ENCODE data around the gene MUTYH. TPM values are rescaled to one million over a fixed set of nuclear protein-coding genes. Genes with fewer than 3 reads are reported as not detected.
"Not testable (repeated sequence)": the region's sequence is repeated elsewhere in the genome, so short reads cannot be mapped to it uniquely, and the experiment has no call there.

MUTYH gene
- total RNA-seq, 4 donors from 2014 or later = 10.0 to 22.1 (median 14.9) TPM

DNA sequence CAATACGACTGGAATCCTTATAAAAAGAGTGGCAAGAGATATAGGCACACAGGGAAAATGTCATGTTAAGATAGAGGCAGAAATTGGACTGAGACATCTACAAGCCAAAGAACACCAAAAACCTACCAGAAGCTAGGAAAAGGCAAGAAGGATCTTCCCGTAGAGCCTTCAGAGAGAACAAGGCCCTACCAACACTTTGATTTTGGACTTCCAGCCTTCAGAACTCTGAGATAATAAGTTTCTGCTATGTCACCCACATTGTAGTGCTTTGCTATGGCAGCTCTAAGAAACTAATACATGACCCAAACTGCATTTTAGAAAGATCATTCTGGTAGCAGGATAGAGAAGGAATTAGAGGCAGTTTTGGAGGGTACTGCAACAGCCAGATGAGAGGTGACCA is 24.1 kb upstream of the MUTYH start:
- Histone ChIP-seq H3K36me3 (no peaks in the 10 kb centered on the region), H3K27ac (replicated peaks in 1 of 4) (no peak overlapping the region), H3K4me3 (no peak overlapping the region), H3K27me3 (no peaks in the 10 kb centered on the region), H3K9me3 (no peaks in the 10 kb centered on the region), H3K4me1 (peaks cover 12 to 26% (median 22%) of the 10 kb centered on the region in 4 donors)
- TF ChIP-seq, protein P1, sequence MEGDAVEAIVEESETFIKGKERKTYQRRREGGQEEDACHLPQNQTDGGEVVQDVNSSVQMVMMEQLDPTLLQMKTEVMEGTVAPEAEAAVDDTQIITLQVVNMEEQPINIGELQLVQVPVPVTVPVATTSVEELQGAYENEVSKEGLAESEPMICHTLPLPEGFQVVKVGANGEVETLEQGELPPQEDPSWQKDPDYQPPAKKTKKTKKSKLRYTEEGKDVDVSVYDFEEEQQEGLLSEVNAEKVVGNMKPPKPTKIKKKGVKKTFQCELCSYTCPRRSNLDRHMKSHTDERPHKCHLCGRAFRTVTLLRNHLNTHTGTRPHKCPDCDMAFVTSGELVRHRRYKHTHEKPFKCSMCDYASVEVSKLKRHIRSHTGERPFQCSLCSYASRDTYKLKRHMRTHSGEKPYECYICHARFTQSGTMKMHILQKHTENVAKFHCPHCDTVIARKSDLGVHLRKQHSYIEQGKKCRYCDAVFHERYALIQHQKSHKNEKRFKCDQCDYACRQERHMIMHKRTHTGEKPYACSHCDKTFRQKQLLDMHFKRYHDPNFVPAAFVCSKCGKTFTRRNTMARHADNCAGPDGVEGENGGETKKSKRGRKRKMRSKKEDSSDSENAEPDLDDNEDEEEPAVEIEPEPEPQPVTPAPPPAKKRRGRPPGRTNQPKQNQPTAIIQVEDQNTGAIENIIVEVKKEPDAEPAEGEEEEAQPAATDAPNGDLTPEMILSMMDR (IDR thresholded peaks at IDR 0.05) = no peak
- TF ChIP-seq POLR2A (IDR thresholded peaks at IDR 0.05; ENCODE audit: low read depth) = no peak
- TF ChIP-seq EP300 (IDR thresholded peaks at IDR 0.05) = no peak
- no peak for TF ChIP-seq POLR2AphosphoS5 (IDR thresholded peaks at IDR 0.05)
- WGBS = 94% methylated on average over 2 of the region's 2 CpGs
- no peak for DNase-seq (ENCODE audit: extremely low spot score)
- intact Hi-C loops (cut with DNase I) = no loop called here

DNA sequence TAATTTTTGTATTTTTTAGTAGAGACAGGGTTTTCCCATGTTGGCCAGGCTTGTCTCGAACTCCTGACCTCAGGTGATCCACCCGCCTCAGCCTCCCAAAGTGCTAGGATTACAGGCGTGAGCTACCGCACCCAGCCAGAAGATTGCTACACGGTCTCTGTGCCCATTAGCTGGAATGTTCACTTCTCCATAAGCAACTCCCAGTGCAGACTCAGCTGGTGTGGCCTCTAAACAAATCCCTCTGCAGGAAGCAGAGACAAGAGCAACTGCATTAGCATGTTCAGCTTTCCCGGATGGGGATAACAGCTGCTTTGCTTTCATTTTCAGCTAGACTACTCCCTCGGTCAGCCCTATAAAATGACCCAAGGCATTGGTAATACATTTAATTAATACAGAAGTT is 20.7 kb upstream of the MUTYH start:
- peak; percentile 41 to 58 for TF ChIP-seq POLR2AphosphoS5 (IDR thresholded peaks at IDR 0.05)
- TF ChIP-seq, protein P1 (IDR thresholded peaks at IDR 0.05) = peak in 1 of 3 experiments; percentile 21
- DNase-seq (ENCODE audit: extremely low spot score); H3K9me3 ChIP-seq; H3K36me3 ChIP-seq; H3K27me3 ChIP-seq: not testable (repeated sequence)
- WGBS = 27% methylated on average over 5 of the region's 7 CpGs
- intact Hi-C loops (cut with DNase I) = loop anchor here (2.0 kb wide), 1 partner anchor 132 kb away; no protein-coding TSS in a partner anchor
- peak overlapping the region; percentile 6 to 38 (median 20) for H3K4me3 ChIP-seq
- H3K27ac ChIP-seq (replicated peaks in 1 of 4) = peak overlapping the region; percentile 58 to 74 (median 70)
- peaks cover 12 to 26% (median 22%) of the 10 kb centered on the region in 4 donors for H3K4me1 ChIP-seq

DNA sequence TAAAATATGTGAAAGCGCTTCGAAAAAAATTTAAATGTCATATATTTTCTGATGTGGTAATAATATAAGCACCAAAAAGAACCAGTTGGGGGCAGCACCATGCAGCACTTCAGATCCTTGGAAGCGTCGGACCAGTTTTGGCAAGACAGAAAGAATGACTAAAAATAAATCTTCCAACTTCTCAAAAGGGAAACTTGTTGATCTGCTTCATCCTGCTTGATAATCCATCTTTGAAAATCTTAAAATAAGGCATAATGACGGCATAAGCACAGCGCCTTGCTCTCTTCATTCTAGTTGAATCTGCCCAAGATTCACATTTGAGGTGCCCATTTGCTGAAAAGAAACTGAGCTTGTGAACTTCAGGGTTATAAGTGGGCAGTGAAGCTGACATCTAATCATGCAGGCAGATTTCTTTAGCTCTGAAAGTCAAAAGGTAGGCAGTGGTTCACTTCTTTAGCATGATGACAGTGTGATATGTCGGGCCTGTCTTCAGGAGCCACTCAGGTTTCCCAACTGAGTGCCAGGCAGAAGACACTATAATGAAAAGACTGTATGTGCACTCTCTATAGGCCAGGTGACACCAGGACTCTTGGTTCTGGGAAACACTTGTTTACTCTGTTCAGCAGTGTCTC is 19.8 kb upstream of the MUTYH start:
- no peaks in the 10 kb centered on the region for H3K36me3 ChIP-seq
- no peaks in the 10 kb centered on the region for H3K27me3 ChIP-seq
- intact Hi-C loops (cut with DNase I) = loop anchor here (2.0 kb wide), 2 partner anchors 133 to 211 kb away; no protein-coding TSS in a partner anchor
- 15% methylated on average over 7 of the region's 7 CpGs for WGBS
- H3K4me3 ChIP-seq = peak overlapping the region in 2 of 4 donors; percentile 10 to 15
- no peaks in the 10 kb centered on the region for H3K9me3 ChIP-seq
- peaks cover 12 to 26% (median 22%) of the 10 kb centered on the region in 4 donors for H3K4me1 ChIP-seq
- H3K27ac ChIP-seq (replicated peaks in 1 of 4) = peak overlapping the region; percentile 58 to 74 (median 70)
- TF ChIP-seq POLR2A (IDR thresholded peaks at IDR 0.05; ENCODE audit: low read depth) = no peak
- TF ChIP-seq, protein P1 (IDR thresholded peaks at IDR 0.05) = peak; percentile 73 to 83 (median 76)
- no peak for TF ChIP-seq POLR2AphosphoS5 (IDR thresholded peaks at IDR 0.05)
- DNase-seq (ENCODE audit: extremely low spot score) = no peak

DNA sequence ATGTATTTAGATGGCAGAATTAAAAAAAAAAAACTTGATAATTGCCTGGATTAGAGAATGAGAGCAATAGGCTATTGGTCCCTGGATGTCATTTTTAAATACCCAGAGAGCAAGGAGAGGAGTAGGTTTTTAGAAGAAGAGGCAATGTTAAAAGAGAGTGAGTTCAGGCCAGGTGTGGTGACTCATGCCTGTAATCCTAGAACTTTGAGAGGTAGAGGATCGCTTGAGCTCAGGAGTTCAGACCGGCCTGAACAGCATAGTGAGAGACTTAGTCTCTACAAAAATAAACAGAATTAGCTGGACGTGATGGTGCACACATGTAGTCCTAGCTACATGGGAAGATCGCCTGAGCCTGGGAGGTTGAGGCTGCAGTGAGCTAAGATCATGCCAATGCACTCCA is 15.9 kb upstream of the MUTYH start:
- Histone ChIP-seq H3K4me1 (peaks cover 12 to 19% (median 18%) of the 10 kb centered on the region in 4 donors), H3K4me3 (no peak overlapping the region), H3K36me3 (no peaks in the 10 kb centered on the region), H3K27me3 (no peaks in the 10 kb centered on the region), H3K27ac (replicated peaks in 1 of 4) (no peak overlapping the region), H3K9me3 (no peaks in the 10 kb centered on the region)
- DNase-seq (ENCODE audit: extremely low spot score) = no peak
- TF ChIP-seq, protein P1 (IDR thresholded peaks at IDR 0.05) = no peak
- no peak for TF ChIP-seq POLR2AphosphoS5 (IDR thresholded peaks at IDR 0.05)
- intact Hi-C loops (cut with DNase I) = no loop called here
- WGBS = 65% methylated on average over 4 of the region's 4 CpGs

DNA sequence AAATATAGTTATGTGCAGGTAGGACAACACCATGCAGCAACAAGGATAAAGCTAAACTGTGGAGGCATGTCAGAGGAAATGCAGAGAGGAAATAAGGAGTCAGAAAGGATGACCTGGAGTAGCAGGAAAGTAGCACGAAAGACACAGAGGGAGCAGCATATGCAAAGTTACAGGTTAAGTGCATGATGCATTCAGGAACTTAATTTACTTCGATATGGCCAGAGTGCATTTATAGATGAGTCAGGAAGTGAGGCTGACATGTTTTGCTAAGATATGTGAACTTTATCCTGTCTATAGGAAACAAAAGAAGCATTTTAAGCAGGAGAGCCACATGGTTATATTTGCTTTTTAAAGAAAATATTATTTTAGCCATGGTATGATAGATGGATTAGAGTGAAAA is 15.4 kb upstream of the MUTYH start:
- Histone ChIP-seq H3K27me3 (no peaks in the 10 kb centered on the region), H3K9me3 (no peaks in the 10 kb centered on the region), H3K27ac (replicated peaks in 1 of 4) (no peak overlapping the region), H3K4me1 (peaks cover 8 to 14% (median 13%) of the 10 kb centered on the region in 4 donors), H3K36me3 (no peaks in the 10 kb centered on the region), H3K4me3 (no peak overlapping the region)
- no peak for DNase-seq (ENCODE audit: extremely low spot score)
- TF ChIP-seq POLR2AphosphoS5 (IDR thresholded peaks at IDR 0.05) (no peak), EP300 (IDR thresholded peaks at IDR 0.05) (no peak), POLR2A (IDR thresholded peaks at IDR 0.05; ENCODE audit: low read depth) (no peak)
- TF ChIP-seq, protein P1 (IDR thresholded peaks at IDR 0.05) = no peak
- intact Hi-C loops (cut with DNase I) = no loop called here
- 42% methylated on average over 2 of the region's 2 CpGs for WGBS
